SW 1271 (cell line): ENCODE measurements around the gene IL1R2.
"Not testable (repeated sequence)": the region's sequence is repeated elsewhere in the genome, so short reads cannot be mapped to it uniquely, and the experiment has no call there.

Experiments used
- DNase-seq, 2 experiments: peaks; one replicate each; lab custom pipeline; 2025; lab: John Stamatoyannopoulos, UW

Gene IL1R2

DNA sequence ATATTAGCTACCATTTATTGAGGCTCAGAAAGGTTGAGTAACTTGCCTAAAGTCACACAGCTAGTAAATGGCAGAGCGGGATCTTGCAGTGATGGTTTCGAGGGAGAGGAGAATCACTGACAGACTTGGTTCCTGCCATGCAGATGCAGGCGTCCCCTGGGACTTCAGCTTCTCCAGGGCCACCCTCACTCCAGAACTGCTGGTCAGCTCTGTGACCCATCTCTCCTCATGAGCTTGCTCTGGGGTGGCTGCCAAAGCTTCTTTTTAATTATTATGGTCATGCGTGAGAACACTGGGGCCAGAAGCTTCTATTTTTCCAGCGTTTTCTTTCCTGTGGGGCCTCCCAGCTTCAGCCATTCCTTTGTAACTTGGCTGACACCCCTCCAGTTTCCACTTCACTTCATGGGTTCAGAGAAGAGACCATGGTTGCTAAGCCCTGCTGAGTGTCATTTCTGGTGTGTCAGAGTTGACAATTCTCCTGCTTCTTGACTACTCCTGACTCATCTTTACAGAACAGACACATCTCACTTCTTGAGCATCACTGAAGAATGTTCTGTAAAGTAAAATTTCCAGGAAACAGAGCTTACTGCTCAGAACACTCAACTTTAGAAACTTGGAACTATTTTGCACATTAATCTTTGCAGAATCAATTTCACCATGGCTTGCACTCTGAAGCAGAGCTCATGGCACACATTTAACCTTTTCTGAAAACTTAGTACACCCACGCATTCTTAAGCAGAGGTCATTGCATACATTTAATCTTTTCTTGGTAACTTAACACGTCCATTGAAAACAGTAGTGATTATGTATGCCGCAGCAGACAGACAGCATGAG is 70.4 kb downstream of the IL1R2 start:
- no peak for DNase-seq

DNA sequence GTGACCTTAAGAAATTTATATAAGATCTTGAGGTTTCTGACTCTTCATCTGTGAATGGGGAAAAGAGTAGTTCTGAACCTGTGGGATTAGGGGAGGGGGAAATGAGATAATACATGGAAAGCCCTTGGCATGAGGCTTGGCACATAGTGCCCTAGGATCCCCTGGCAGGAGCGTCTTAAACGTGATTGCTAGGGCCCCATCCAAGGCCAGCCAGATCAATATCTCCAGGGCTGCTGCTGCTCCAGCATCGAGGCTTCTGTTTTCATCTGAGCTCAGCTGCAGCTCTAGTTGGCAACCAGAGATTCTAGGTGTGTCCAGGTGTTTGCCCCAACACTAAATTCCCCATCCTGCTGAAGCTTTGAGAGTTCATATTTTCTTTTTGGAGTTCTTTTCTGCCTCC is 71.0 kb downstream of the IL1R2 start:
- no peak for DNase-seq

DNA sequence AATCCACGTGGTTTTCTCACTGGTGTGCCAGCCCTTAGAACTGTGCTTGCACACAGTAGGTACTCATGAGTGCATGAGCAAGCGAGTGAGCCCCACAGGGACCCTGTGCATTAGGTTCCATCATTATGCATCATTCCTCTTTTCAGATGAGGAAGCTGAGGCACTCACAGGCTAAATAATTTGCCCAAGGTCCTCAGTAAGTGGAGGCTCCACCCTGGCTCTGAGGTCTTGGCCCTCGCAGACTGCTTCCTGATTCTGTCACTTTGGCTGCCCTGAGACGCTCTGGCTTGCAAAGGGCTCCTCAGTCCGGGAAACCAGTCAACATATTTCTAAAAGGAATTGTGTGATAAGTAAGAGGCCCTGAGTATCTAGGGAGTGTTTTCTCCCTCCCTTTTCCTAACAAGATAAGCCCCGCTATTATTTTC is 71.7 kb downstream of the IL1R2 start:
- DNase-seq, result no peak

DNA sequence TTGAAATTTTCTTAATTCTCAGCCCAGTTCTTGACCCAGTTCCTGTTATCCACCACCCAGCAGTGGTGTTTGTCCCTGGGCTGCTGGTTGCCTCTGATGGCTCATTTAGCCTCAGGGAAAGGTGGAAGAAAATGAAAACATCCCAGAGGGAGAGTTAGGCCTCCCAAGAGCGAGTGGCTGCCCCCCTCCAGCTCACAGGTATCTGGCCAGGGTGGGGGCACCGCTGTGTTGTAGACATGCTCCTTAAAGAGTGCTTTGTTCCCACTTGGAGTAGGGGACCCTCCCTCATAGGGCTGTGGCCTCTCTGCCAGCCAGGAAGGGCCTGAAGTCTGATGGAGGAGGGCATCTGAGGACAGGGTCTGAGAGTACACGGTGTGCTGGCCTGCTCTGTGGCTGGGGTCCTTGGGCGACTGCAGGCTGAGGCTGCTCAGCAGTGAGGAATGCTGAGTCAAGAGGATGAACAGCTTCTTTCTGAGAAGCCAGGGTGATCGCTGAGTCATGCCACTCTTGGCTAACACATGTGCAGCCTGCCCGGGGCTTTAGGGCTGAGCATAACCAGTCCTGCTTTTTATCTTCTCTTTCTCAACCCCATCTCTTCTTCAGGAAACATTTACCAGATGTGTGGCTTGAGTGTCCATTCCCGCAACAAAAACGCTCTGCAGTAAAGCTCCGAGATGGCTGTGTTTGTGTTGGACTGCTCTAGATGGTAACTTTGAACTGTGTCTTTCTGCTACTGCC is 72.3 kb downstream of the IL1R2 start:
- peak in 1 of 2 experiments; percentile 25 for DNase-seq

DNA sequence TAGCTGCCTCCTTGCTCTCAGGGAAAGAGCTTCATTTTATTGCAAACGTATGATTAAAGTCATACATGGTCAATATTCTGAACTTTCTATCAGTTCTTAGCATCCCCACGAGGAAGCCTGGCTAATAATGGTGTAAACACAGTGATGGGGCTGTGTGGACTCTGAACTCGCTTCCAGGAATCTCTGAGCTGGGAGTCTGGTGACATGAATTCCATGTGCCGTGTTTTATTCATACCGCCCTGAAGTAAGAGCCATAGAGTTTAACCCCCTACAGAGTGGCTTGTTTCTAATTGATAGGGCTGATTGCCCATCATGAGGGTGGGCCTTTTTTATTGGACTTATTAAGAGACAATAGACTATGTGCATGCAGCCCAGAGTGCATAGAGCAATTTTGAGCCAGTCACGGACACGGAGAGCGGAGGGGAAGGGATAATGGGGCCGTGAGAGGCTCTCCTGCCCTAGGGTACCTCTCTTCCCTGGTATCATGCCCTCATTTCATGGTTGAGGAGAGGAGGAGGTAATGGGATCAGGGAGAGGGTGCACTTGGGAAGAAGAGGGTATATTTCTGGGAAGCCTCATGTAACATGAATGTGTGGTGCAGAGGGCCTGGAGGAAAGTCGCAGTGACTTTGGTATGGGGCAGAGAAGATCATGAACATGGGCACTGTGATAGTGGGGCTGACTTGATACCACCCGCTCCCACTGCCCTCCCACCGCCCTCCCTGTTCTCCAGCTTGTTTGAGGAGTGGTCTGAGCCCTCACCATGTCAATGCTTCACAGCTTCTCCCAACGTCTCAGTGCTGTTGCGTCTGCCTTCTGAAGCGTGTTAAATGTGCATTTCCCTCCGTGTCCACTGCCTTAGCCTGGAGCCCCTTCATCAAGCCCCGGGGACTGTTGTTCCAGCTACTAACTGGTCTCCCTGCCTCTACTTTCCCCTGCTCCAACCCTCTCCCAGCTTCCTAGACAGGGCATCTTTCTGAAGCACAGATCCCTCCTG is 73.2 kb downstream of the IL1R2 start:
- DNase-seq, result no peak

DNA sequence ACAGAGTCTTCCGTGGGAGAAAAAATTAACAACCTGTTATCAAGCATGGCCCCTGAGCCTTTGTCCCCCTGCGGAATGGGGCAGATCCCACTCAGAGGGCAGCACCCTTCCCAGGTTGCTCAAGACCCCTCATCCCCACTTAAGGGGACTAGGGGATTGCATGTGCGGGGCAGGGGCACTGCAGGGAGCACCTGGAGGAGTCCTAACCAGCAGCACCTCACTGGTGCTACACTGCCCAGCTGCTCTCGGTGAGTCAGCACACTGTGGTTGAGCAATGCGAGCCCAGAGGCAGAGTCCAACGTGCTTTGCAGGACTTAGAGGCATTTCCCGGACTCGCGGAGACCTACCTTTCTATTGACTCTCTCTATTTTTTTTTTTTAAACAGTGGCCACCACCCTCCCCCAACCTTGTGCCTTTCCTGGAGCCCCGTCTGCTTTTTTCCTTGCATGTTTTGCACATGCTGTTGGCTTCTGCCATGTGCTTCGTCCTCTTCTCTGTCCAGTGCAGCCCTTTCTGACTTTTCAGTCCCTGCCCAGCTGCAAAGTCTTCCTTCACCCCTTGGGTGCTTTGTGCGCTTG is 74.0 kb downstream of the IL1R2 start:
- no peak for DNase-seq

DNA sequence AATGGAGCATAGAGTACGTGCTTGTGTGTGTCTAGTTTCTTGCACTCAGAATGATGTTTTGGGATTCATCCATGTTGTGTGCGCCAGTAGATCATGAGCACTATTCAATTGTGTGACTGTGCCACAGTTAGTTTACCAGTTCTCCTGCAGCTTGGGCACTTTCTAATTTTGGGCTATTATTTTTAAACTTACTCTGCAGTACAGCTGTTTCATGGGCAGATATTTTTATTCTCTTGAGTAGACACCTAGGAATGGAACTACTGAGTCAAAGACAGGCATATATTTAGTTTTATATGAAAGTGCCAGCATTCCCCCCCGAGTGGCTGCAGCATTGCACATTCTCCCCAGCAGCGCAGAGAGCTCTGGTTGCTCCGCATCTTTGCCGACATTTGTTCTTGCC is 74.8 kb downstream of the IL1R2 start:
- no peak for DNase-seq

DNA sequence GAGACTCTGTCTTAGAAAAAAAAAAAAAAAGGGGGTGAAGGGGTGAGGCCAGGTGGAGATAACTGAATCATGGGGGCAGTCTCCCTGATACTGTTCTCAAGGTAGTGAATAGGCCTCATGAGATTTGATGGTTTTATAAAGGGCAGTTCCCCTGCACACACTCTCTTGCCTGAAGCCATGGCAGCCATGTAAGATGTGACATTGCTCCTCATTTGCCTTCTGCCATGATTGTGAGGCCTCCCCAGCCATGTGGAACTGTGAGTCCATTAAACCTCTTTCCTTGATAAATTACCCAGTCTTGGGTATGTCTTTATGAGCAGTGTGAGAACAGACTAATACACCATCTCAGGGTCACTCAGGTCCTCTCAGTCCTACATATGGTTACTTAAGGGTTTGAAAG is 76.4 kb downstream of the IL1R2 start:
- not testable (repeated sequence) for DNase-seq

DNA sequence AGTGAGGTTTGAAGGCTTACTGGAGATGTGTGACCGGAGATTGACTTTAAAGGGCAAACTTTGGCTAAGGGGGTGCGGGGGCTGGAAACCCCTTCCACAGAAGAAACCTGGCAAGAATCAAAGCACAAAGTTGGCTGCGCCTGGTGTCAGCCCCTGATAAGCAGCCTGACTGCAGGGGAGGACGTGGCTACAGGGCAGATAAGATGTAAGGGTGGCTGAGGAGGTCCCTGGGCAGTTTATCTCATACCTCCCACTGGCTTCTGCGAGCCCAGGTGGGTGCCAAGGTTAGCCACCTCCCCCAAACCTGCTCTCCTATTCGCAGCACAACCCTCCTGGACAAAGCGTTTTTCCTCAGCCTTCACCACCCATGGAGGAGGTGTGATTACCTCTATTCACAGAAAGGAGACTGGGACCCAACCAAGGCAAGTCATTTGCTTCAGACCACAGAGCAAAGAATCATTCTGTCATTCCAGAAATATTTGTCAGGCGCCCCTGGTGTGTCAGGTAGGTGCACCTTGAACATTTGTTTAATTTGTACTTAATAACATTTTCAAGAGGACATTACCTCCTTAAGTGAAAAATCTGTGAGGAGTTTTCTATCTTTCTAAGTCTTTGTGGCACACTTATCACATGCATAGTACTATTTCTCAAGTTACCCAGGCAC is 77.7 kb downstream of the IL1R2 start:
- no peak for DNase-seq

DNA sequence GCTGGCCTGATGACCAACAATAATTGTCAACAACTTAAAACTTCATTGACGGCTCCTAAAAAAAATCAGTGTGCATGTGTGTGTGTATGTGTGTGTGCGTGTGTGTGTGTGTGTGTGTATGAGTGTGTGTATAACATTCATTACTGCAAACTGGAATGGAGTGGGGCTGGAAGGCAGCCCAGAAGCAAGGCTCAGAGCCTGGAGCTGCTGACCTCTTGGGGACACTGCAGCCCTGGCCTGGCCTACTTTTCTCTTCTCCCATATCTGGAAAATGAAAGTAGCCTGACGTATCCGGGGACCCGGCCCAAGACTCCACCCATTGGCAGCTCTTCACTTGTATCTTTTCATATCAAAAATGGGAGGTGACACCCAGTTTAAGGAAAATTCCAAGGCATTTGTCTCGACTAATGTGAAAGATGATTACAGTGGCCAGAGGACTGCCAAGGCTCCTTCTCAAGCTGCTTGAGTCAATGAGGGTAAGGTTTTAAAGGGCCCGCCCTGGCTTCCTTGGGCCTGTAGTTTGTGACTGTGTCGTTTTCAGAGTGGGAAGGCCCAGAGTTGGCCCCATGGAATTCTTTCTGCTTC is 78.4 kb downstream of the IL1R2 start:
- no peak for DNase-seq

DNA sequence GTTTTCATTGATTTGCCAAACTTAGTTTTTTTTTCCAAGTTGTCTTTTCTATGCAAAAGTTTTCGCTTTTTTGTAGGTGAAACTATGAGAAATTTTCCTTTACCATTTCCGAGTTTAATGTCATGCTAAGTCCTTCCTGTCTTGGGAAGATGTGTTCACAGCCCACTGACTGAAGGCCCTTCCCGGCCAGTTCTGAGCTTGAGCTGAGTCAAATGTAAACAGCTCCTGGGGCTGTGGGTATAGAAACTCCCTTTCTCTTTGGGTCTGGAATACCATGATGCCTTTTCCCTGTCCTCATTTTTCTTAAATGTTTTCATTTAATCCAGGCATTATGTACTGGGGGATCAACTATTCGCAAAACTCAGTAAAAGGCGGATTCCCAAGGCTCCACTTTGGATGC is 81.0 kb downstream of the IL1R2 start:
- DNase-seq, result no peak

DNA sequence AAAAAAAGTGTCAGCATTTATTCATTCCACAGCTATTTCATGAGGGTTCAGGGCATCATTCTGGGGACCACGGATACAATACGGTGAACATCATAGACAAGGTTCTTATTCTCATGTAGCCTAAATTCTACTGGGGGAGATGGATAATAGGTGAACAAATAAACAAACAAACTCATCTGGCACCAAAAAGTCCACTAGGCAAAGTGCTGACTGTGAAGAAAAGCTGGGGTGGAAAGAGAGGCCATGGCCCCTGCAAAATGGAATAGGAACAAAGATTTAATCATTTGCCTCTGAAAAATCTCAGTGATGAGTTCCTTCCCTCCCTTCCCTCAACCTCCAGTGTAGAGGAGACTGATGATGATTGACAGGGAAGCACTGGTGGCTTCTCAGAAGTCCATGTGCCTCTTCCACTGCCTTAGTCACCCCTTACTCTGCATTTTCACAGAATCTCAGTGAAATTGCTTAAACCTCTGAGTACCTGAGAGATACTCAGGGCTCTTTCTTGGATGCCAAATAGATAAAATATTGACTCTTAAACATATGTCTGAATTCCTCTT is 81.5 kb downstream of the IL1R2 start:
- no peak for DNase-seq

DNA sequence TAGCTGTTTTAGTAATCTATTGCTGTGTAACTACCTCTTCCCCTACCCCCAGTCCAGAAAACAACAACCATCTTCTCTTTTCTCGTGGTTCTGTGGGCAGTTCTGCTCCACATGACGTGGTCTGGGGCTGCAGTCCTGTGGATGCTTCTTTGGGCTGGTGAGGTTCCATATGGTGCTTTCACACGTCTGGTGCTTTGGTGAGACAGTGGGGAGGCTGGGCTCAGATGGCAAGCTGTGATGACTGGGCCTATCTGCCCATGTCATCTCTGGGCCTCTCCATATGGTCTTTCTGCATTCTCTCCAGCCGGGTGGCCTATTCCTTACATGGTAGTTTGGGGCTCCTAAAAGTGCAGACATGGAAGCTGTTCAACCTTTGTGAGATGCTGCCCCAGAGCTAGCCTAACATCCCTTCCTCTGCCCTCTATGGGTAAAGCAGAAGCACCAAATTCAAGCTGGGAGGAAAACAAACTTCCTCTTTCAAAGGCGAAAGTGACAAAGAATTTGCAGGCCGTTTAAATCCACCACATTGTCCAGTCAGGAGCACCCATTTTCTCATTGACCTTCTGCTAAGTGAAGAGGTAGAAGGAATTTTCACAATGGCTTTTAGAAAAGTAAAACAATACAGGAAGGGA is 82.5 kb downstream of the IL1R2 start:
- no peak for DNase-seq

DNA sequence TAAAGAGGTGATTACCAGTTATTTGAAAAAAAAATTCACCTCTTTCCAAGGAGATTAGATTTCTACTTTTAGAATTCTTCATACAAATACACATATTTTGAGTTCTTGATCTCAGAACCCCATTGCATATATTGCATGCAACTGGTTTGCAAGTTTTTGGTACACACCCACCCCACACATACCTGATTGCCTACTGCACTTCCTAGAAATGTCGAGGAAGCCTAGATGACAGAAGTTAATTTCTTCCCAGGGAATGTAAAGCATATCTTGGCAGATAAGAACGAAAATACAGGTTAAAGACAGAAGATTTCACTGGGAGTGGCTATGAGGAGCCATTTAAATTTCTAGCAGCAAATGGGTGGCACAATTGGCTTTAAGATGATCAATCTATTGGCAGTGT is 83.7 kb downstream of the IL1R2 start:
- DNase-seq, result no peak

DNA sequence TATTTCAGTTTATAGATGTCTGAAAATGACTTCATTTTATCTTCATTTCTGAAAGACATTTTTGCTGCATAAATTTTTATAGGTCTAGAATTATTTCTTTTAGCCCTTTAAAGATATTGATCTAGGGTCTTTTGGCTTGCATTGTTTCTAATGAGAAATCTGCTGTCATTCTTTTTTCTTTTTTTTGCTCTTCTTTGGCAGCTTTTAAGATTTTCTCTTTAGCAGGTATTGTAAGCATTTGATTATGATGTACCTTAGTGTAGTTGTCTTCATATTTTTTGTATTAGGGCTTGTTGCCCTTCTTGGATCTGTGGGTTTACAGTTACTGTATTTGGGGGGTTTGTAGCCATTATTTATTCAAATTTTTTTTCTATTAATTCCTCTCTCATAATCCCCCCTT is 84.8 kb downstream of the IL1R2 start:
- no peak for DNase-seq
